Ishikawa (cell line): ENCODE results near the gene WDR59.

Experiments used
- EP300 ChIP-seq: IDR thresholded peaks from 2 replicates; pipeline ENCODE4 v1.6.1; 2012; ENCODE audit warnings: borderline replicate concordance
- MAX ChIP-seq: IDR thresholded peaks from 2 replicates; pipeline ENCODE4 v1.6.1; 2012
- TEAD4 ChIP-seq: IDR thresholded peaks from 2 replicates; pipeline ENCODE4 v1.6.1; 2012
- YY1 ChIP-seq: IDR thresholded peaks from 2 replicates; pipeline ENCODE4 v1.6.1; 2012; ENCODE audit warnings: low read depth

- TF ChIP-seq MAX (no peak), YY1 (no peak), TEAD4 (no peak), EP300 (no peak)
Measured at GRCh38 chr16:74999219-74999608, 14.3 kb upstream of the WDR59 start.
